ENCODE results near the gene HDHD5.

- no peak for TF ChIP-seq CTCF (IDR thresholded peaks at IDR 0.05)
- TF ChIP-seq POLR2A (IDR thresholded peaks at IDR 0.05) = no peak
Measured at GRCh38 chr22:17093081-17093480, 66.0 kb downstream of the HDHD5 start.

All from uterus (tissue), 2 donors.